Glutamatergic neuron (in vitro differentiated cells): ENCODE results near the gene ECE1. TPM values are rescaled to one million over a fixed set of nuclear protein-coding genes. Genes with fewer than 3 reads are reported as not detected.

Experiments used
- DNase-seq: peaks from one replicate; pipeline ENCODE4 v3.0.0; 2022
- H3K27ac Mint-ChIP-seq: one replicate; pipeline ENCODE4 v1.8.0; 2020; ENCODE audit warnings: mild to moderate bottlenecking, mixed read lengths, inconsistent platforms; ENCODE audit not compliant: unreplicated experiment
- H3K27me3 Mint-ChIP-seq: one replicate; pipeline ENCODE4 v1.8.0; 2020; ENCODE audit warnings: mild to moderate bottlenecking, moderate library complexity, mixed read lengths, inconsistent platforms; ENCODE audit not compliant: unreplicated experiment
- H3K36me3 Mint-ChIP-seq: one replicate; pipeline ENCODE4 v1.8.0; 2020; ENCODE audit warnings: mild to moderate bottlenecking, mixed read lengths, inconsistent platforms; ENCODE audit not compliant: unreplicated experiment
- H3K4me1 Mint-ChIP-seq: one replicate; pipeline ENCODE4 v1.8.0; 2020; ENCODE audit warnings: mild to moderate bottlenecking, low read depth, mixed read lengths, inconsistent platforms; ENCODE audit not compliant: unreplicated experiment
- H3K4me3 Mint-ChIP-seq: one replicate; pipeline ENCODE4 v1.8.0; 2020; ENCODE audit warnings: mild to moderate bottlenecking, mixed read lengths, inconsistent platforms; ENCODE audit not compliant: unreplicated experiment
- H3K9me3 Mint-ChIP-seq: one replicate; pipeline ENCODE4 v1.8.0; 2020; ENCODE audit warnings: mild to moderate bottlenecking, moderate library complexity, mixed read lengths, inconsistent platforms; ENCODE audit not compliant: unreplicated experiment
- total RNA-seq: library from RNA; stranded (reverse); fragmentation: NEBNext Ultra II Directional; extraction: Animal tissue kit (Norgen Biotek cat#: 25700); gene quantifications from one replicate; pipeline ENCODE4 v1.2.1, GENCODE V29; 2021; ENCODE audit not compliant: unreplicated experiment
- TF ChIP-seq, protein P1 (sequence below): fragments of 200-600 bp; sonication (generic); IDR thresholded peaks from one replicate; pipeline ENCODE4 v1.5.0; 2021; ENCODE audit not compliant: partially characterized antibody, unreplicated experiment

Gene ECE1
- total RNA-seq, 1 donor from 2014 or later: 36.1 TPM

DNA sequence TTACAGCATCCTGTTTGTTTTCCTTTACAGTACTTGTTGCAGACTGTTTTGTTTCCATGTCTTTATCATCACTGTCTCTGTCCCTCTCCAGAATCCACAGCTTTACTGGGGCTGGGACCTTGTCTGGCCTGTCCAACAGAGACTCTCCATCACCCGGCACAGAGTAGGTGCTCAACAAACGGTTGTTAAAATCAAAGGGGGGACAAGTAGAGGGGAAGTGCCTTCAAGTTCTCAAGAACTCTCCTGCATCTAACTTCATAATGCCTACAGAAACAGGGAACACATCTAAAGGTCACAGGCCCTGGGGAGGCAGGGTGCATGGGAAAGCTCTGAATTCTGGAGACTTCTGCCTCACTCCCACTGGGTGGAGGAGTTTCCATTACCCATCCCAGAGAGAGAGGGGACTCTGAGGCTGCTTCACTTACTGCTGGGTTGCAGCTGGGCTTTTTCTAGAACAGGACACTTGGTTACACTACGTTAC, 2.3 kb upstream of the ECE1 start:
- peaks cover 4% of the 10 kb centered on the region for H3K27me3 Mint-ChIP-seq
- H3K4me3 Mint-ChIP-seq: no peak overlapping the region
- peaks cover 4% of the 10 kb centered on the region for H3K9me3 Mint-ChIP-seq
- TF ChIP-seq, protein P1, sequence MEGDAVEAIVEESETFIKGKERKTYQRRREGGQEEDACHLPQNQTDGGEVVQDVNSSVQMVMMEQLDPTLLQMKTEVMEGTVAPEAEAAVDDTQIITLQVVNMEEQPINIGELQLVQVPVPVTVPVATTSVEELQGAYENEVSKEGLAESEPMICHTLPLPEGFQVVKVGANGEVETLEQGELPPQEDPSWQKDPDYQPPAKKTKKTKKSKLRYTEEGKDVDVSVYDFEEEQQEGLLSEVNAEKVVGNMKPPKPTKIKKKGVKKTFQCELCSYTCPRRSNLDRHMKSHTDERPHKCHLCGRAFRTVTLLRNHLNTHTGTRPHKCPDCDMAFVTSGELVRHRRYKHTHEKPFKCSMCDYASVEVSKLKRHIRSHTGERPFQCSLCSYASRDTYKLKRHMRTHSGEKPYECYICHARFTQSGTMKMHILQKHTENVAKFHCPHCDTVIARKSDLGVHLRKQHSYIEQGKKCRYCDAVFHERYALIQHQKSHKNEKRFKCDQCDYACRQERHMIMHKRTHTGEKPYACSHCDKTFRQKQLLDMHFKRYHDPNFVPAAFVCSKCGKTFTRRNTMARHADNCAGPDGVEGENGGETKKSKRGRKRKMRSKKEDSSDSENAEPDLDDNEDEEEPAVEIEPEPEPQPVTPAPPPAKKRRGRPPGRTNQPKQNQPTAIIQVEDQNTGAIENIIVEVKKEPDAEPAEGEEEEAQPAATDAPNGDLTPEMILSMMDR: no peak
- peaks cover 20% of the 10 kb centered on the region for H3K4me1 Mint-ChIP-seq
- no peaks in the 10 kb centered on the region for H3K36me3 Mint-ChIP-seq
- no peak for DNase-seq
- no peak overlapping the region for H3K27ac Mint-ChIP-seq

DNA sequence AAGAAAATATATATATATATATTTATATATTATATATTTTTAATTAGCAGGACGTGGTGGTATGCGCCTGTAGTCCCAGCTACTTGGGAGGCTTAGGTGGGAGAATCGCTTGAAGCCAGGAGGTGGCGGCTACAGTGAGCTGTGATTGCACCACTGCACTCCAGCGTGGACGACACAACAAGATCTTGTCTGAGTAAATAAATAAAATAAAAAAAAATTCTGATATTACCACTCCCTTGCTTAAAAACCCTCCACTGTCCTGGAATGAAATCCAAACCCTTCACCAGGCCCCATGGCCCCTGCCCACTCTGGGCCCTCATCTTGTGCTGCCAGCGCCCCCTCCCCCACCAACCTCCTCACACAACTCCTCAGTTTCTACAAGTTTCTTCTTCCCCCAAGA, 1.7 kb upstream of the ECE1 start:
- H3K27ac Mint-ChIP-seq: no peak overlapping the region
- TF ChIP-seq, protein P1: no peak
- H3K36me3 Mint-ChIP-seq: no peaks in the 10 kb centered on the region
- no peak overlapping the region for H3K4me3 Mint-ChIP-seq
- H3K9me3 Mint-ChIP-seq: peaks cover 4% of the 10 kb centered on the region
- DNase-seq: no peak
- peaks cover 20% of the 10 kb centered on the region for H3K4me1 Mint-ChIP-seq
- peaks cover 4% of the 10 kb centered on the region for H3K27me3 Mint-ChIP-seq

DNA sequence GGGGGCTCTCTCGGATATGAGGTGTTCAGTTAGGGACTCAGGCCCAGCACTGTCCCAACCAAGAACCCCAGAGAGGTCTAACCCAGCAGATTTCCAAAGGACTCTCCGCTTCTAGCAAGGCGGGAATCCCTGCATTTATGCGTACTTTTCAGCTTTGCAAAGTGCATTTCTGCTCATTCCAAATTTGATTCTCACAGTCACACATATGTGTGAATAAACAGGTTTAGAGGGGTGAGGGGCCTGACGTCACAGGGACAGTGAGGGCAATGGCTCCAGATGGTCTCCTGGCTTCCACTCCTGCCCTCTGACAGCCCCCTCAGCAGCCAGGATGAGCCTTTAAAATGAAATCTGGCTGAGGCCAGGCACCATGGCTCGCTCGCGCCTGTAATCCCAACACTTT, 921 bp upstream of the ECE1 start:
- no peak overlapping the region for H3K27ac Mint-ChIP-seq
- no peaks in the 10 kb centered on the region for H3K36me3 Mint-ChIP-seq
- H3K27me3 Mint-ChIP-seq: peaks cover 4% of the 10 kb centered on the region
- peaks cover 4% of the 10 kb centered on the region for H3K9me3 Mint-ChIP-seq
- TF ChIP-seq, protein P1: no peak
- H3K4me1 Mint-ChIP-seq: peaks cover 20% of the 10 kb centered on the region
- peak overlapping the region; percentile 84 for H3K4me3 Mint-ChIP-seq
- DNase-seq: no peak

DNA sequence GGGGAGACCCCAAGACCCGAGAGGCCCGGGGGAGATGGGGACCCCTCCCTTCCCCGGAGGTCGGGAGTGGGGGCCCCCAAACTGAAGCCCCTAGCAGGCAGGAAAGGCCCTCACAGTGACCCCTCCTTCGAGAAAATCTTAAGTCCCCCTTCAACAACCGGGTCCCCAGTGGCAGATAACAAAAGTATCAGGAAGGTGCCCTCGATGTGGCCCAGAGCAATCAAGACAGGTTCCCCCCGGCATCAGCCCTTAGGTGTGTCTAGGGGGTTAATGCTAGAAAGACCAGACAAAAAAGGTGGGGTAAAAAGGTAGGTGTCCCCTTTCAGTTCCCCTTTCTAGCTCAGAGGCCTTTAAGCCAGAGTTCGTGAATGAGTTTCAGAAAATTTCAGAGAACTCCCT, 282 bp upstream of the ECE1 start:
- Mint-ChIP-seq H3K9me3 (peaks cover 4% of the 10 kb centered on the region), H3K27me3 (peaks cover 4% of the 10 kb centered on the region), H3K36me3 (no peaks in the 10 kb centered on the region), H3K4me3 (peak overlapping the region; percentile 84), H3K27ac (peak overlapping the region; percentile 75), H3K4me1 (peaks cover 20% of the 10 kb centered on the region)
- DNase-seq: no peak
- TF ChIP-seq, protein P1: no peak

DNA sequence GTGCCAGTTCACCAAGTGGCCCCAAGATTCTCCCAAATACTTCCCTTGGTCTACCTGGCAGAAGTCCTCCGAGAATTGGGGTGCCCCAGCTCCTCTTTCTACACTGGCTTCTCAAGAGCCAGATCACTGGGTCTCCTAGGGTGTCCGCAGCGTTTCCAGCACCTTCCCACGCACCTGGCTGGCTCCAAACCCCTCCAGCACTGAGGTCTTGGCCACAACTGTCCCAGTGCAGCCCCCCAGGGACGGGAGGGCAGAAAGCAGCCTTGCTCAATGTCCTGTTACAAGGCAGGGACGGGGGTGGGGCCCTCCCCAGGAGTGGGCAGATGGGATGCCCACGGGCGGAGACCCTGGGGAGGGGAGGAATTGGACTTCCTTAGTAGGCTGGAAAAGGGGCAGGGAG, 1.1 kb downstream of the ECE1 start:
- H3K4me1 Mint-ChIP-seq: peaks cover 19% of the 10 kb centered on the region
- peaks cover 4% of the 10 kb centered on the region for H3K9me3 Mint-ChIP-seq
- H3K36me3 Mint-ChIP-seq: no peaks in the 10 kb centered on the region
- H3K4me3 Mint-ChIP-seq: peak overlapping the region; percentile 61
- H3K27me3 Mint-ChIP-seq: peaks cover 4% of the 10 kb centered on the region
- TF ChIP-seq, protein P1: no peak
- DNase-seq: no peak
- H3K27ac Mint-ChIP-seq: no peak overlapping the region
